GM23338 (cell line): ENCODE results near the gene IER2. TPM values are rescaled to one million over a fixed set of nuclear protein-coding genes. Genes with fewer than 3 reads are reported as not detected.

Source experiments
- ATAC-seq: fragments of 200-7000 bp; cut with Tn5 transposase; 3 replicates; pipeline ENCODE4 v1.9.1; 2020
- DNase-seq: peaks from one replicate; pipeline ENCODE4 v3.0.0-alpha.2; 2015; ENCODE audit warnings: low spot score
- H2AFZ ChIP-seq: fragments of 200-600 bp; sonication (generic); 2 replicates; pipeline ENCODE4 v1.8.0; 2016; ENCODE audit warnings: antibody characterized with exemption, mild to moderate bottlenecking, moderate library complexity
- H3F3A ChIP-seq: fragments of 200-600 bp; sonication (generic); replicated peaks from 2 replicates; pipeline ENCODE4 v1.8.0; 2017; ENCODE audit warnings: antibody characterized with exemption, mixed run types, low read depth
- H3K27ac ChIP-seq: fragments of 200-600 bp; sonication (generic); 2 replicates; pipeline ENCODE4 v1.6.1; 2016; ENCODE audit warnings: low read depth
- H3K27me3 ChIP-seq: fragments of 200-600 bp; sonication (generic); 2 replicates; pipeline ENCODE4 v1.8.0; 2016; ENCODE audit warnings: mild to moderate bottlenecking, mixed run types, moderate library complexity; ENCODE audit not compliant: insufficient read depth
- H3K36me3 ChIP-seq: fragments of 200-600 bp; sonication (generic); 2 replicates; pipeline ENCODE4 v1.8.0; 2016; ENCODE audit warnings: mild to moderate bottlenecking; ENCODE audit not compliant: insufficient read depth
- H3K4me1 ChIP-seq: fragments of 200-600 bp; sonication (generic); 2 replicates; pipeline ENCODE4 v1.8.0; 2016; ENCODE audit warnings: mild to moderate bottlenecking, moderate library complexity; ENCODE audit not compliant: insufficient read depth
- H3K4me2 ChIP-seq: fragments of 200-600 bp; sonication (generic); 2 replicates; pipeline ENCODE4 v1.7.1; 2017; ENCODE audit warnings: mixed run types
- H3K4me3 ChIP-seq: fragments of 200-600 bp; sonication (generic); 2 replicates; pipeline ENCODE4 v1.6.1; 2016; ENCODE audit warnings: mixed run types
- H3K79me2 ChIP-seq: fragments of 200-600 bp; sonication (generic); replicated peaks from 2 replicates; pipeline ENCODE4 v1.8.0; 2017; ENCODE audit warnings: mild to moderate bottlenecking; ENCODE audit not compliant: insufficient read depth
- H3K9me2 ChIP-seq: fragments of 200-600 bp; sonication (generic); 2 replicates; pipeline ENCODE4 v1.8.0; 2017; ENCODE audit not compliant: insufficient read depth
- H4K20me1 ChIP-seq: fragments of 200-600 bp; sonication (generic); replicated peaks from 2 replicates; pipeline ENCODE4 v1.8.0; 2017; ENCODE audit warnings: mild to moderate bottlenecking; ENCODE audit not compliant: insufficient read depth
- H3K27ac Mint-ChIP-seq: 2 replicates; pipeline ENCODE4 v1.8.0; 2020; ENCODE audit warnings: inconsistent platforms, mild to moderate bottlenecking, moderate library complexity, mixed read lengths
- H3K27me3 Mint-ChIP-seq: 3 replicates; pipeline ENCODE4 v1.8.0; 2022; ENCODE audit warnings: low read depth, mild to moderate bottlenecking, moderate library complexity, mixed read lengths, inconsistent platforms; ENCODE audit not compliant: insufficient read depth, poor library complexity
- H3K36me3 Mint-ChIP-seq: 3 replicates; pipeline ENCODE4 v1.8.0; 2021; ENCODE audit warnings: low read depth, mild to moderate bottlenecking, inconsistent platforms, moderate library complexity, mixed read lengths
- H3K4me1 Mint-ChIP-seq: 3 replicates; pipeline ENCODE4 v1.8.0; 2020; ENCODE audit warnings: mild to moderate bottlenecking, inconsistent platforms, mixed read lengths
- H3K4me3 Mint-ChIP-seq: 3 replicates; pipeline ENCODE4 v1.8.0; 2021; ENCODE audit warnings: moderate library complexity, mild to moderate bottlenecking, inconsistent platforms, mixed read lengths
- H3K9me3 Mint-ChIP-seq: 3 replicates; pipeline ENCODE4 v1.8.0; 2020; ENCODE audit warnings: moderate library complexity, mild to moderate bottlenecking, inconsistent platforms, mixed read lengths
- CREB1 ChIP-seq: fragments of 250-450 bp; sonication (Bioruptor Pico); IDR thresholded peaks from 2 replicates; pipeline ENCODE4 v1.5.0; 2020; ENCODE audit warnings: low read depth, mild to moderate bottlenecking, moderate library complexity
- EZH2 ChIP-seq: fragments of 200-600 bp; sonication (generic); IDR thresholded peaks from one replicate; pipeline ENCODE4 v1.8.0; 2017; ENCODE audit warnings: antibody characterized with exemption, mild to moderate bottlenecking, low read depth; ENCODE audit not compliant: unreplicated experiment
- EZH2phosphoT487 ChIP-seq: fragments of 200-600 bp; sonication (generic); IDR thresholded peaks from one replicate; pipeline ENCODE4 v1.8.1; 2018; ENCODE audit warnings: antibody characterized with exemption; ENCODE audit not compliant: unreplicated experiment
- JUNB ChIP-seq: IDR thresholded peaks from one replicate; pipeline ENCODE4 v1.6.1; 2016; ENCODE audit warnings: antibody characterized with exemption; ENCODE audit not compliant: unreplicated experiment
- NANOG ChIP-seq: IDR thresholded peaks from 2 replicates; pipeline ENCODE4 v1.6.1; 2016; ENCODE audit warnings: antibody characterized with exemption, borderline replicate concordance
- STAT1 ChIP-seq: IDR thresholded peaks from one replicate; pipeline ENCODE4 v1.6.1; 2016; ENCODE audit warnings: antibody characterized with exemption; ENCODE audit not compliant: unreplicated experiment
- ZNF331 ChIP-seq: fragments of 250-450 bp; sonication (Bioruptor Pico); IDR thresholded peaks from 2 replicates; pipeline ENCODE4 v1.5.0; 2020; ENCODE audit warnings: low read depth, mild to moderate bottlenecking, moderate library complexity
- polyA plus RNA-seq: library from polyadenylated mRNA; unstranded; fragments of >200 nt; fragmentation: Nextera tagmentation; extraction: Ambion mirVana; gene quantifications from 2 replicates; pipeline ENCODE4 v1.2.1, GENCODE V29; 2016
- total RNA-seq: library from RNA; depleted of rRNA; stranded (reverse); fragments of >200 nt; shearing (Covaris generic); gene quantifications from 2 replicates; pipeline ENCODE4 v1.2.3, GENCODE V29; 2014
- TF ChIP-seq, protein P1 (sequence below), 2 experiments: fragments of 200-600 bp in 1 of 2; sonication (generic) in 1 of 2; conservative IDR thresholded peaks; 2 replicates each; pipeline versions ENCODE4 v1.5.1 to v1.6.1; 2016 to 2017; ENCODE audit warnings: antibody characterized with exemption in 2 of 2, low read depth in 2 of 2, mild to moderate bottlenecking in 2 of 2, moderate library complexity in 1 of 2
- TF ChIP-seq, protein P2 (sequence below): fragments of 250-450 bp; sonication (Bioruptor Pico); IDR thresholded peaks from 2 replicates; pipeline ENCODE4 v1.5.0; 2020; ENCODE audit warnings: mild to moderate bottlenecking, moderate library complexity
- TF ChIP-seq, protein P3 (sequence below): IDR thresholded peaks from one replicate; pipeline ENCODE4 v1.6.1; 2018; ENCODE audit warnings: antibody characterized with exemption; ENCODE audit not compliant: unreplicated experiment

The IER2 gene
- total and polyA plus RNA-seq, 2 experiments from 2014 or later: 124 to 191 TPM

DNA sequence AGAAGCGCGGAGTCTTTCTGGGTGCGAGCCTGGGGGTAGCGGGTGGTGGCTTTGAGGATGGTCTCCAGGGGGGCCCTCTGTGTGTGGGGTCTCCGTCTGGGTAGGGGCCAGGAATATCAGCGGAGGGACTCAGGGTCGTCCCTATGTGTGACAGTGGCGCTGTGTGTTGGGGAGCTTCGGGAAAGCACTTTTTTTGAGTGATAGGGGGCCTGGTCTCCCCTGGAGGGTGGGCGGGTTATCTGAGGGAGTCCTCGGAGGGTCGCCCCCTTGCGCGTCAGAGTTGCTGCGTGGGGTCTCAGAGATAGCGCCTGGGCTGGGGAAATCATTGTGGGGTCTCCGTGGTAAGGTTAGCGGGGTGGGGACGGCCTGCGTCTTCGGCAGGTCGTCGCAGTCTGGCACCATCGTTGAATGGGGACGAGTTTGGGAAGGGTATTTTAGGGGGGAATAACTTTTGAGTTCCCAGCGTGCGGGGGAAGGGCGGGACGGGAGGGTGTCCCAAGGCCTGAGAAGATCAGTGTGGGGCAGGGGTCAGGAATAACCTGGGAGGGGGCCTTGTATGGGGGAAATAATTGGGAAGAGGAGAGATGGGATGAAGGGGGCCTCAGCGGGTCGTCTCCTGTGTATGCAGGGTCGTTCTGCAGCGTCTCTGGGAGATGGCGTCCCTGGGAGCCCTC, 857 bp downstream of the IER2 start (continued):
- TF ChIP-seq, protein P1, sequence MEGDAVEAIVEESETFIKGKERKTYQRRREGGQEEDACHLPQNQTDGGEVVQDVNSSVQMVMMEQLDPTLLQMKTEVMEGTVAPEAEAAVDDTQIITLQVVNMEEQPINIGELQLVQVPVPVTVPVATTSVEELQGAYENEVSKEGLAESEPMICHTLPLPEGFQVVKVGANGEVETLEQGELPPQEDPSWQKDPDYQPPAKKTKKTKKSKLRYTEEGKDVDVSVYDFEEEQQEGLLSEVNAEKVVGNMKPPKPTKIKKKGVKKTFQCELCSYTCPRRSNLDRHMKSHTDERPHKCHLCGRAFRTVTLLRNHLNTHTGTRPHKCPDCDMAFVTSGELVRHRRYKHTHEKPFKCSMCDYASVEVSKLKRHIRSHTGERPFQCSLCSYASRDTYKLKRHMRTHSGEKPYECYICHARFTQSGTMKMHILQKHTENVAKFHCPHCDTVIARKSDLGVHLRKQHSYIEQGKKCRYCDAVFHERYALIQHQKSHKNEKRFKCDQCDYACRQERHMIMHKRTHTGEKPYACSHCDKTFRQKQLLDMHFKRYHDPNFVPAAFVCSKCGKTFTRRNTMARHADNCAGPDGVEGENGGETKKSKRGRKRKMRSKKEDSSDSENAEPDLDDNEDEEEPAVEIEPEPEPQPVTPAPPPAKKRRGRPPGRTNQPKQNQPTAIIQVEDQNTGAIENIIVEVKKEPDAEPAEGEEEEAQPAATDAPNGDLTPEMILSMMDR (conservative IDR thresholded peaks at IDR 0.05; ENCODE audit: low read depth in 2 of 2): no peak
- TF ChIP-seq ZNF331 (no peak), JUNB (no peak)

DNA sequence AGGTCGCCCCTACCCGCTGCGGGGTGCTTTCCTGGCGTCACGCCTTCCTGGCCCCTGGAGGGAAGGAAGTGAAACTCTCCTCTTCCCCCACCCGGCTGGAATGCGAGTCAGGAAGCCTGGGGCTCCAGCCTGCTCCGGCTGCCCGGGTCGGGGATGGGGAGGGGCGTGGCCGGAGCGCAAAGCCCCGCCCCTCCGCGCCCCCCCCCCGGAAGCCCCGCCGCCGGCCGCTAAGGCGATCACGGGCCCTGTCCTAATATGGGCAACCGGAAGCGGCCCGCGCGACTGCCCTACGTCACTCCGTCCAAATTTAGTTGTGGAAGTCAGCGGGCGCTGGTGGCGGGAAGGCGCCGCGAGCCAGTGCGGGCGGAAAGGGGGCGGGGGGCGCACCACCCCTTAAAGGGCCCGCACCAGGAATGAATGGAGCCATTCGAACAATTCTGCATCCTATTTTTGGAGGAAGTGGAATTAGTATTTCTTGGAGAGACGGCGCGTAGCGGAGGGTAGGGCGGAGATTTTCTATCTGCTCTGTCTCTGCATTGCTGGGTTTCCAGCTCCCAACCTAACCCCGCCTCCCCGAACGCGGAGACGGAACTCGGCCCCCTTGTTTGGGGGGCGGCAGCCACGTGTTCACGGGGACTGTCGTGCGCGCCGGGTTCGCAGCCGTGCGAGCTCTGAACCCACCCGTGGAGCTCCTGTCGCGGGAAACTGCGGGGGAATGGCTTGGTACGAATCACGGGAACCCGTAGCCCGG, 1.6 kb downstream of the IER2 start:
- Histone ChIP-seq H3K4me2 (peak overlapping the region; percentile 99), H3K79me2 (peaks cover 44% of the 10 kb centered on the region), H3F3A (peaks cover 26% of the 10 kb centered on the region), H3K9me2 (no peaks in the 10 kb centered on the region), H3K36me3 (peaks cover 7% of the 10 kb centered on the region; the same call in 1 of the 2 replicates), H3K4me3 (peak overlapping the region; percentile 100), H4K20me1 (peaks cover 8% of the 10 kb centered on the region), H2AFZ (no peak overlapping the region), H3K27me3 (no peaks in the 10 kb centered on the region), H3K4me1 (peaks cover 7% of the 10 kb centered on the region), H3K27ac (peak overlapping the region; percentile 100)
- DNase-seq (peak; percentile 98), ATAC-seq (peak; percentile 32)
- H3K4me3 Mint-ChIP-seq: peak overlapping the region; percentile 99
- H3K36me3 Mint-ChIP-seq: peaks cover 34% of the 10 kb centered on the region
- peaks cover 55% of the 10 kb centered on the region for H3K27me3 Mint-ChIP-seq
- peaks cover 23% of the 10 kb centered on the region for H3K9me3 Mint-ChIP-seq
- peaks cover 20% of the 10 kb centered on the region for H3K4me1 Mint-ChIP-seq
- H3K27ac Mint-ChIP-seq: peak overlapping the region; percentile 100
- TF ChIP-seq EZH2 (no peak), STAT1 (no peak), CREB1 (peak; percentile 71), NANOG (no peak), ZNF331 (no peak), EZH2phosphoT487 (no peak)
- TF ChIP-seq, protein P2, sequence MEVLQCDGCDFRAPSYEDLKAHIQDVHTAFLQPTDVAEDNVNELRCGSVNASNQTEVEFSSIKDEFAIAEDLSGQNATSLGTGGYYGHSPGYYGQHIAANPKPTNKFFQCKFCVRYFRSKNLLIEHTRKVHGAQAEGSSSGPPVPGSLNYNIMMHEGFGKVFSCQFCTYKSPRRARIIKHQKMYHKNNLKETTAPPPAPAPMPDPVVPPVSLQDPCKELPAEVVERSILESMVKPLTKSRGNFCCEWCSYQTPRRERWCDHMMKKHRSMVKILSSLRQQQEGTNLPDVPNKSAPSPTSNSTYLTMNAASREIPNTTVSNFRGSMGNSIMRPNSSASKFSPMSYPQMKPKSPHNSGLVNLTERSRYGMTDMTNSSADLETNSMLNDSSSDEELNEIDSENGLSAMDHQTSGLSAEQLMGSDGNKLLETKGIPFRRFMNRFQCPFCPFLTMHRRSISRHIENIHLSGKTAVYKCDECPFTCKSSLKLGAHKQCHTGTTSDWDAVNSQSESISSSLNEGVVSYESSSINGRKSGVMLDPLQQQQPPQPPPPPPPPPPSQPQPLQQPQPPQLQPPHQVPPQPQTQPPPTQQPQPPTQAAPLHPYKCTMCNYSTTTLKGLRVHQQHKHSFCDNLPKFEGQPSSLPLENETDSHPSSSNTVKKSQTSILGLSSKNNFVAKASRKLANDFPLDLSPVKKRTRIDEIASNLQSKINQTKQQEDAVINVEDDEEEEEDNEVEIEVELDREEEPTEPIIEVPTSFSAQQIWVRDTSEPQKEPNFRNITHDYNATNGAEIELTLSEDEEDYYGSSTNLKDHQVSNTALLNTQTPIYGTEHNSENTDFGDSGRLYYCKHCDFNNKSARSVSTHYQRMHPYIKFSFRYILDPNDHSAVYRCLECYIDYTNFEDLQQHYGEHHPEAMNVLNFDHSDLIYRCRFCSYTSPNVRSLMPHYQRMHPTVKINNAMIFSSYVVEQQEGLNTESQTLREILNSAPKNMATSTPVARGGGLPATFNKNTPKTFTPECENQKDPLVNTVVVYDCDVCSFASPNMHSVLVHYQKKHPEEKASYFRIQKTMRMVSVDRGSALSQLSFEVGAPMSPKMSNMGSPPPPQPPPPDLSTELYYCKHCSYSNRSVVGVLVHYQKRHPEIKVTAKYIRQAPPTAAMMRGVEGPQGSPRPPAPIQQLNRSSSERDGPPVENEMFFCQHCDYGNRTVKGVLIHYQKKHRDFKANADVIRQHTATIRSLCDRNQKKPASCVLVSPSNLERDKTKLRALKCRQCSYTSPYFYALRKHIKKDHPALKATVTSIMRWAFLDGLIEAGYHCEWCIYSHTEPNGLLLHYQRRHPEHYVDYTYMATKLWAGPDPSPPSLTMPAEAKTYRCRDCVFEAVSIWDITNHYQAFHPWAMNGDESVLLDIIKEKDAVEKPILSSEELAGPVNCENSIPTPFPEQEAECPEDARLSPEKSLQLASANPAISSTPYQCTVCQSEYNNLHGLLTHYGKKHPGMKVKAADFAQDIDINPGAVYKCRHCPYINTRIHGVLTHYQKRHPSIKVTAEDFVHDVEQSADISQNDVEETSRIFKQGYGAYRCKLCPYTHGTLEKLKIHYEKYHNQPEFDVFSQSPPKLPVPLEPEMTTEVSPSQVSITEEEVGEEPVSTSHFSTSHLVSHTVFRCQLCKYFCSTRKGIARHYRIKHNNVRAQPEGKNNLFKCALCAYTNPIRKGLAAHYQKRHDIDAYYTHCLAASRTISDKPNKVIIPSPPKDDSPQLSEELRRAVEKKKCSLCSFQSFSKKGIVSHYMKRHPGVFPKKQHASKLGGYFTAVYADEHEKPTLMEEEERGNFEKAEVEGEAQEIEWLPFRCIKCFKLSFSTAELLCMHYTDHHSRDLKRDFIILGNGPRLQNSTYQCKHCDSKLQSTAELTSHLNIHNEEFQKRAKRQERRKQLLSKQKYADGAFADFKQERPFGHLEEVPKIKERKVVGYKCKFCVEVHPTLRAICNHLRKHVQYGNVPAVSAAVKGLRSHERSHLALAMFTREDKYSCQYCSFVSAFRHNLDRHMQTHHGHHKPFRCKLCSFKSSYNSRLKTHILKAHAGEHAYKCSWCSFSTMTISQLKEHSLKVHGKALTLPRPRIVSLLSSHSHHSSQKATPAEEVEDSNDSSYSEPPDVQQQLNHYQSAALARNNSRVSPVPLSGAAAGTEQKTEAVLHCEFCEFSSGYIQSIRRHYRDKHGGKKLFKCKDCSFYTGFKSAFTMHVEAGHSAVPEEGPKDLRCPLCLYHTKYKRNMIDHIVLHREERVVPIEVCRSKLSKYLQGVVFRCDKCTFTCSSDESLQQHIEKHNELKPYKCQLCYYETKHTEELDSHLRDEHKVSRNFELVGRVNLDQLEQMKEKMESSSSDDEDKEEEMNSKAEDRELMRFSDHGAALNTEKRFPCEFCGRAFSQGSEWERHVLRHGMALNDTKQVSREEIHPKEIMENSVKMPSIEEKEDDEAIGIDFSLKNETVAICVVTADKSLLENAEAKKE (CRISPR knock-in tag): no peak
- TF ChIP-seq, protein P3, sequence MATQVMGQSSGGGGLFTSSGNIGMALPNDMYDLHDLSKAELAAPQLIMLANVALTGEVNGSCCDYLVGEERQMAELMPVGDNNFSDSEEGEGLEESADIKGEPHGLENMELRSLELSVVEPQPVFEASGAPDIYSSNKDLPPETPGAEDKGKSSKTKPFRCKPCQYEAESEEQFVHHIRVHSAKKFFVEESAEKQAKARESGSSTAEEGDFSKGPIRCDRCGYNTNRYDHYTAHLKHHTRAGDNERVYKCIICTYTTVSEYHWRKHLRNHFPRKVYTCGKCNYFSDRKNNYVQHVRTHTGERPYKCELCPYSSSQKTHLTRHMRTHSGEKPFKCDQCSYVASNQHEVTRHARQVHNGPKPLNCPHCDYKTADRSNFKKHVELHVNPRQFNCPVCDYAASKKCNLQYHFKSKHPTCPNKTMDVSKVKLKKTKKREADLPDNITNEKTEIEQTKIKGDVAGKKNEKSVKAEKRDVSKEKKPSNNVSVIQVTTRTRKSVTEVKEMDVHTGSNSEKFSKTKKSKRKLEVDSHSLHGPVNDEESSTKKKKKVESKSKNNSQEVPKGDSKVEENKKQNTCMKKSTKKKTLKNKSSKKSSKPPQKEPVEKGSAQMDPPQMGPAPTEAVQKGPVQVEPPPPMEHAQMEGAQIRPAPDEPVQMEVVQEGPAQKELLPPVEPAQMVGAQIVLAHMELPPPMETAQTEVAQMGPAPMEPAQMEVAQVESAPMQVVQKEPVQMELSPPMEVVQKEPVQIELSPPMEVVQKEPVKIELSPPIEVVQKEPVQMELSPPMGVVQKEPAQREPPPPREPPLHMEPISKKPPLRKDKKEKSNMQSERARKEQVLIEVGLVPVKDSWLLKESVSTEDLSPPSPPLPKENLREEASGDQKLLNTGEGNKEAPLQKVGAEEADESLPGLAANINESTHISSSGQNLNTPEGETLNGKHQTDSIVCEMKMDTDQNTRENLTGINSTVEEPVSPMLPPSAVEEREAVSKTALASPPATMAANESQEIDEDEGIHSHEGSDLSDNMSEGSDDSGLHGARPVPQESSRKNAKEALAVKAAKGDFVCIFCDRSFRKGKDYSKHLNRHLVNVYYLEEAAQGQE: peak; percentile 20
